ENCODE data around the gene MAST2.
"Not testable (repeated sequence)": the region's sequence is repeated elsewhere in the genome, so short reads cannot be mapped to it uniquely, and the experiment has no call there.

Gene MAST2

DNA sequence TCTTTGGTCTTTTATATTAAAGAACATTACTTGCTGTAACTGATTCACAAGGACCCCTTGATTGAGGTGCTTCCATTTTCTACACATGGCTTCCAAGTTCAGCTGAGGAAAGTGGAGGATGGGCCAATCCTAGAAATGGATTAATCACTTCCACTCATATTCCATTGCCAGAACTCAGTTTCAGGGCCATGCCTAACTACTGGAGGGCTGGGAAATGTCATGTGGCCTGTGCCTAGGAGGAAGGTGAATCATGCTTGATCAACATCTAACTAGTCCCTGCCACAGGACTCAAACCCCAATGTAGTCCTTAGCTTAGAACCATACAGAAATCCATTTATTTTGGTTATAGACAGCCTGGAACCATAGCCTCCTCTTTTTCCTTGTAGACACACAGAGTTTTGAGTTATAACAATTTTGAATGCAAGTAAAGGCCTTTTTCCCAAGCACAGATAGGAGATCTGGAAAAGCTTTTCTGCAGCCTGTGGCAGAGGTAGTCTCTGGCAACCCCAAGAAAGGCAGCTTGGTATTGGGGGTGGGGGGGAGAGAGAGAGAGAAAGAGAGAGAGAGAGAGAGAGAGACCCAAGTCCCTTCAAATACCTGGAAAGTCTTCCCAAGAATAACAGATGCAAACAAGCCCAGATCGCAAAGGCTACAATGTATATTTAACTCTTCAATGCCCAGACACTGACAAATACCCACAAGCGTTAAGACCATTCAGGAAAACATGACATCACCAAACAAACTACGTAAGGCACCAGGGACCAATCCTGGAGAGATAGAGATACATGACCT is 12.5 kb downstream of the MAST2 start:
- no peak for DNase-seq

DNA sequence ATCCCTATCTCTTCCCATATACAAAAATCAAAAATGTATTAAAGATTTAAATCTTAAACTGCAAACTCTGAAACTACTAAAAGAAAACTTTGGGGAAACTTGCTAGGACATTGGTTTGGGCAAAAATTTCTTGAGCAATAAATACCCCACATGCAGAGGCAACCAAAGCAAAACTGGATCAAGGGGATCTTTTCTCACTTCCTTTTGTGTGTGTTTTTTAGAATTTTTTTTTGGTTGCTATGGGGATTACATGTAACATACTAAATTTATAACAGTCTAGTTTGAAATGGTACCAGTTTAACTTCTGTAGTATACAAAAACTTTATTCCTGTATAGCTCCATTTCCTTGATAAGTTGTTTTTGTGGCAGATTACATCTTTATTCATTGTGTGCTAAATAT is 16.8 kb downstream of the MAST2 start:
- no peak for DNase-seq

- no peak for DNase-seq
These were observed 17.4 kb downstream of the MAST2 start for GRCh38 chr1:45820788-45821187.

- no peak for DNase-seq
These were observed 19.2 kb downstream of the MAST2 start for GRCh38 chr1:45822644-45823043.

- DNase-seq: no peak
These were observed 21.2 kb downstream of the MAST2 start for GRCh38 chr1:45824607-45825006.

GRCh38 chr1:45827256-45827655 is 23.8 kb downstream of the MAST2 start:
- no peak for DNase-seq

DNA sequence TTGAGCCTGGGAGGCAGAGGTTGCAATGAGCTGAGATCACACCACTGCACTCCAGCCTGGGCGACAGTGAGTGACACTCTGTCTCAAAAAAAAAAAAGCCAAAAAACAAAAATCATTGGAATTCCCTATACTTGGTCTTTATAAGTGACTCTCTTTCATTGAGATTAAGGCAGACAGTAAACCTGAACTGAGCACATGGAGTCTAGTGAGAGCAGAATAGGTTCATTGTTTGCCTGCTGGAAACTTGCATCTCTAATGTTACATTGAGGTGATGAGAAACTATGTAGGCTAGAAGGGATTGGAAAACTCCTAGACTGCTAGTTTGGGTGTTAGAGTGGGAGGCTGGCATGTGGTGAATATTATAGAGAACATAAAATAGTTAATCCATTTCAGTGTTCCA is 25.4 kb downstream of the MAST2 start:
- DNase-seq: no peak

DNA sequence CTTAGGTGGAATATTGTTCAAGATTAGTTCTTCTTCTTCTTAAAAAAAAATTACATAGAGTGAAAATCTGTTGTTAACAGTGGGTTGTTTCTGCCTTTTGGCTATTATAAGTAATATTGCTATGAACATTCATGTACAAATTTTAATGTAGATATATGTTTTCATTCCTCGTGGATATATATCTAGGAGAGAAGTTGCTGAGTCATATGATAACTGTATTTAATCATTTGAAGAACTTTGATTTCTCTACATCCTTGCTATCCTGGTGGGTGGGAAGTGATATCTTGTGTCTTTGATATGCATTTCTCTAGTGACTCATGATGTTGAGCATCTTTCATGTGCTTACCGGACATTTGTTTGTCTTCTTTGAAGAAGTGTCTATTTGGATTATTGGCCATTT is 29.9 kb downstream of the MAST2 start:
- no peak for DNase-seq

- DNase-seq: no peak
These were observed 31.3 kb downstream of the MAST2 start for GRCh38 chr1:45834689-45835088.

DNA sequence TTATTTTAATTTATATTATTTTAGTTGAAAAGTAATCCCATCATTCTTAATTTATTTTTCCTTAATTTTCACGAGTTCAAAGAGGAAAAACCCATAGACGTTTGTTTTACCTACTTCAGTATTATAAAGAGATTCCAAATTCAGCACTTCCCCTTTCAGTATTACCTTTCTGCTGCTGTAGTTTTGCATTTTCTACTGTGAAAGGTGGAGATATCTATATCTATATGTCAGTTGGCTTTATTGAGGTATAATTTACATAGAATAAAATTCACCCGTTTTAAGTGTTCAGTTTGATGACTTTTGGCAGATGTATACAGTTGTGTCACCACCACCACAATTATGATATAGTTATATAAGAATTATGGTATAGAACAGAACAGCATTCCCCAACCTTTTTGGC is 33.0 kb downstream of the MAST2 start:
- no peak for DNase-seq

DNA sequence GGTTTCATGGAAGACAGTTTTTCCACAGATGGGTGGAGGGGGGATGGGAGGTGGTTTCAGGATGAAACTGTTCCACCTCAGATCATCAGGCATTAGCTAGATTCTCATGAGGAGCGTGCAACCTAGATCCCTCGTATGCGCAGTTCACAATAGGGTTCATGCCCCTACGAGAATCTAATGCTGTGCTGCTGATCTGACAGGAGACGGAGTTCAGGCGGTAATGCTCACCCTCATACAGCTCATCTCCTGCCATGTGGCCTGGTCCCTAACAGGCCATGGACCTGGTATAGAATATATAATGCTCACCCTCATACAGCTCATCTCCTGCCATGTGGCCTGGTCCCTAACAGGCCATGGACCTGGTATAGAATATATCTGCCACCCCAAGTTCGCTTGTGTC is 33.4 kb downstream of the MAST2 start:
- DNase-seq: not testable (repeated sequence)

DNA sequence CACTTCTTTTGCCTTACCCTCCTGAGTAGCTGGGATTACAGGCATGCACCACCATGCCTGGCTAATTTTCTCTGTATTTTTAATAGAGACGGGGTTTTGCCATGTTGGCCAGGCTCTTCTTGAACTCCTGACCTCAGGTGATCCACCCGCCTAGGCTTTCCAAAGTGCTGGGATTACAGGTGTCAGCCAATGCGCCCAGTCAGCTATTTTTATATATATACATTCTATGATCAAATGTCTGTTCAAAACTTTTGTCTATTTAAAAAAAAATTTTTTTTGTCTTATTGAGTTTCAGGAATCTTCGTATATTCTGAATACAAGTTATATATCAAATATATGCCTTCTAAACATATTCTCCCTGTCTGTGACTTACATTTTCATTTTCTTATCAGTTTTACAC is 34.9 kb downstream of the MAST2 start:
- not testable (repeated sequence) for DNase-seq

GRCh38 chr1:45840704-45841103 is 37.3 kb downstream of the MAST2 start:
- DNase-seq: peak; percentile 22

DNA sequence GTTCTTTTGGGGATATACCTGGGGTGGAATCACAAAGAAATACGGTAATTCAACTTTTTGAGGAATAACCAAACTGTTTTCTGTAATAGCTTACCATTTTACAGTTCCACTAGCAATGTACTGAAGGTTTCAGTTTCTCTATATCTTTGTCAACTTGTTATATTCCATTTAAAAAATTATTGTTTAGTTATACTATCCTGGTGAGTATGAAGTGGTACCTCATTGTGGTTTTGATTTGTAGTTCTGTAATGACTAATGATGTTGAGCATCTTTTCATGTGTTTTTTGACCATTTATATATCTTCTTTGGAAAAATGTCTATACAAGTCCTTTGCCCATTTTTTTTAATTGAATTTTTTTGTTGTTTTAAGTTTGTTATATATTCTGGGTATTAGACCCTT is 39.4 kb downstream of the MAST2 start:
- DNase-seq: peak; percentile 22

DNA sequence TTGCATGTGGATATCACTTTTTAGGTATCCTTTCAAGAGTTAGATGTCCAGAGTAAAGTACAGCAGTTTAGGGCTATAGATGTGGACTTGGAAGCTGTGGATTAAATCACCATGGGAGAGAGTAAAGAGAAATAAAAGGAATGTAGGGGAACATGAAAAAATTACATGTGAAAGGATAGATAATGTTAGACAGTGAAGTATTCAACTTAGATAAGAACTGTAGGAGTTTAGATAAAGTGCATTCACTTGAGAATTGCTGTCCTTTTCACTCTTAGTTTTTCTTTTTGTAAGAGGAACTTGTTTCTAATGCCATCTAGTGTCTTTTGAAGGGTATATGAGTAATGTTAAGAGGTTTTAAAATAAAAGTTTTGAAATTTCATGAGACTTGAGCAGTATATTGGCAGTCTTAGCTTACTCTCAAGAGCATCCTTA is 40.1 kb downstream of the MAST2 start:
- DNase-seq: peak; percentile 79

GRCh38 chr1:45844000-45844399 is 40.6 kb downstream of the MAST2 start:
- DNase-seq: not testable (repeated sequence)

DNA sequence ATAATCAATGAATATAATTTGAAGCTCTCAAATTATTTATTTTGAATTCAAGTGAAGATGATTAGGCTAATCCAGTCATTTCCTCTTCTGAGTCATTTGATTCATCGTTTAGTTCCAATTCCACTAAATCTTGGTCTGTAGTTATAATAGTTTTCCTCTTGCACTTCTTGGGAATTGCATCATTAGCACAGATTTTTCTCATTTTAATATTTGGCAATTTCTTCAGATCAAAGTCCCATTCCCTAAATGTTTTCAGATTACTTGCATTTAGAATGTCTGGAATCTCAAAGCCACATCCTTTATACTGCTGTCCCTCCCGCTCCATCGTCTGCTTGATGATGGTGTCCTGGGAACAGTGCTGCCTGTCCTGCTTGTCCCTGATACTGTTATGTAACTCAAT is 43.5 kb downstream of the MAST2 start:
- no peak for DNase-seq

- no peak for DNase-seq
These were observed 44.7 kb downstream of the MAST2 start for GRCh38 chr1:45848097-45848496.

DNA sequence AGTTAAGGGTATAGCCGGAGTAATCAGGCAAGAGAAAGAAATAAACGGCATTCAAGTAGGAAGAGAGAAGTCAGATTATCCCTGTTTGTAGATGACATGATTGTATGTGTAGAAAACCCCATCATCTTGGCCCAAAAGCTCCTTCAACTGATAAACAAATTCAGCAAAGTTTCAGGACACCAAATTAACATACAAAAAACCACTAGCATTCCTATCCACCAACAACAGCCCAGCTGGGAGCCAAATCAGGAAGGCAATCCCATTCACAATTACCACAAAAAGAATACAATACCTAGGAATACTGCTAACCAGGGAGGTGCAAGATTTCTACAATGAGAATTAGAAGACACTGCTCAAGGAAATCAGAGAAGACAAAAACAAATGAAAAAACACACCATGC is 45.3 kb downstream of the MAST2 start:
- DNase-seq: no peak

- DNase-seq: no peak
These were observed 46.6 kb downstream of the MAST2 start for GRCh38 chr1:45850017-45850416.

DNA sequence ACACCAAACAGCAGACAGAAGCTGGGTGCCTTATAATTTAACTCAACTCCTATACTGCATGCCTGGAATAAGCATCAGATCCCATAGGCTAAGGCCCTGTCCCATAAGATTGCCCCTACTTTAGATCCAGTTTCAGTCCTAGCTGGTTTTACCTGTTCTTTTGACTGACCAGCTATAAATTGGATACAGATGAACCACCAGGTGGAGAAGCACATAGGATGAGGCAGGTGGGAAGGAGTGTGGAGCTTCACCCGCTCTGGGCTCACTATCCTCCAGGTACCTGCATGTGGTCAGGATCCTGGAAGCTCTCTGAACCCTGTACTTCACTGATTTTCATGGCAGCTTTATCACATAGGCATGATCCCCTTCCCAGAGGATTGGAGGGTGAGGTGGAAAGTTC is 51.3 kb downstream of the MAST2 start:
- no peak for DNase-seq

GRCh38 chr1:45857101-45857700 is 53.8 kb downstream of the MAST2 start:
- DNase-seq: no peak

- DNase-seq: not testable (repeated sequence)
These were observed 54.5 kb downstream of the MAST2 start for GRCh38 chr1:45857755-45858492.

DNA sequence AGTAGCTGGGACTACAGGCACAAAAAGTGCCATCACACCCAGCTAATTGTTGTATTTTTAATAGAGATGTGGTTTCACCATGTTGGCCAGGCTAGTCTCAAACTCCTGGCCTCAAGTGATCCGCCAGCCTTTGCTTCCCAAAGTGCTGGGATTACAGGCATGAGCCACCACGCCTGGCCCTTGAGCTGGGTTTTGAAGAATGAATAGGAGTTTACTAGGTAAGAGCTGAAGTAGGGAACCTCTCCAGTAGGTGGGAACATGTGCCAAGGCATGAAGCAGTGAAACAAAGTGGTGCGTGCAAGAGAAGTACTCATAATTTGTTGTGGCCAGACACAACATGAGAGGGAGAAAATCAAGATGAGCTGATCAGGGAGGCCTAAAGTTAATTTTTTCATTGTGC is 55.8 kb downstream of the MAST2 start:
- DNase-seq: no peak

Data from OCI-M1 (cell line).